ENCODE data around the gene STEAP3. TPM values are rescaled to one million over a fixed set of nuclear protein-coding genes. Genes with fewer than 3 reads are reported as not detected.

Gene STEAP3
- total RNA-seq, 1 experiment from 2014 or later, result 24.0 TPM

DNA sequence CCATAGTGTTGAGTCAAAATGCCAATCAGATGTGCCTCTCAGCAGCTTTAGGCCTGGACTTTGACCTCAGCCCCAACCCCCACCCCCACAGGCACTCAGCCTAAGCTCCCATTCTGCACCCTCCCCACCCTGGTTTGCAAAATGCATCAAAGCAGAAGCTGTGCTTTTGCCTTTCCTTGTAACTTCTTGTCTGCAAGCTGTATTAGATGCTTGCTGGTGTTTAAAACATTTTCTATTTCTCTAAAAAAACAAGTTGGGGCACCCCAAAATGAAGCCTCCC, 26.6 kb upstream of the STEAP3 start:
- ChIA-PET POLR2A (interaction anchor here (0.7 kb wide), 1 partner anchor 168 kb away, joined by 3 read pairs; no protein-coding TSS in a partner anchor), CTCF (interaction anchor here (0.8 to 2.4 kb wide), 3 partner anchors 71 to 315 kb away, joined by 3 to 13 read pairs (median 4); no protein-coding TSS in a partner anchor)
- DNase-seq (ENCODE audit: low spot score) (no peak), ATAC-seq (no peak)
- H3K4me1 Mint-ChIP-seq, result peaks cover 47% of the 10 kb centered on the region
- H3K27ac Mint-ChIP-seq, result no peak overlapping the region
- no peaks in the 10 kb centered on the region for H3K9me3 Mint-ChIP-seq
- TF ChIP-seq, protein P1, sequence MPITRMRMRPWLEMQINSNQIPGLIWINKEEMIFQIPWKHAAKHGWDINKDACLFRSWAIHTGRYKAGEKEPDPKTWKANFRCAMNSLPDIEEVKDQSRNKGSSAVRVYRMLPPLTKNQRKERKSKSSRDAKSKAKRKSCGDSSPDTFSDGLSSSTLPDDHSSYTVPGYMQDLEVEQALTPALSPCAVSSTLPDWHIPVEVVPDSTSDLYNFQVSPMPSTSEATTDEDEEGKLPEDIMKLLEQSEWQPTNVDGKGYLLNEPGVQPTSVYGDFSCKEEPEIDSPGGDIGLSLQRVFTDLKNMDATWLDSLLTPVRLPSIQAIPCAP (CRISPR knock-in tag; IDR thresholded peaks at IDR 0.05), result no peak
- TF ChIP-seq SMAD4 (CRISPR knock-in tag; IDR thresholded peaks at IDR 0.05), result no peak
- TF ChIP-seq MXD4 (CRISPR knock-in tag; IDR thresholded peaks at IDR 0.05; ENCODE audit: borderline replicate concordance), result no peak
- TF ChIP-seq OVOL2 (CRISPR knock-in tag; IDR thresholded peaks at IDR 0.05; ENCODE audit: borderline replicate concordance), result no peak
- TF ChIP-seq ZNF219 (CRISPR knock-in tag; IDR thresholded peaks at IDR 0.05; ENCODE audit: borderline replicate concordance), result no peak
- TF ChIP-seq FOXJ3 (CRISPR knock-in tag; IDR thresholded peaks at IDR 0.05; ENCODE audit: borderline replicate concordance), result no peak
- TF ChIP-seq GRHL2 (CRISPR knock-in tag; IDR thresholded peaks at IDR 0.05; ENCODE audit: insufficient replicate concordance, severe bottlenecking), result no peak
- TF ChIP-seq MYBL2 (CRISPR knock-in tag; IDR thresholded peaks at IDR 0.05), result no peak
- TF ChIP-seq, protein P2, sequence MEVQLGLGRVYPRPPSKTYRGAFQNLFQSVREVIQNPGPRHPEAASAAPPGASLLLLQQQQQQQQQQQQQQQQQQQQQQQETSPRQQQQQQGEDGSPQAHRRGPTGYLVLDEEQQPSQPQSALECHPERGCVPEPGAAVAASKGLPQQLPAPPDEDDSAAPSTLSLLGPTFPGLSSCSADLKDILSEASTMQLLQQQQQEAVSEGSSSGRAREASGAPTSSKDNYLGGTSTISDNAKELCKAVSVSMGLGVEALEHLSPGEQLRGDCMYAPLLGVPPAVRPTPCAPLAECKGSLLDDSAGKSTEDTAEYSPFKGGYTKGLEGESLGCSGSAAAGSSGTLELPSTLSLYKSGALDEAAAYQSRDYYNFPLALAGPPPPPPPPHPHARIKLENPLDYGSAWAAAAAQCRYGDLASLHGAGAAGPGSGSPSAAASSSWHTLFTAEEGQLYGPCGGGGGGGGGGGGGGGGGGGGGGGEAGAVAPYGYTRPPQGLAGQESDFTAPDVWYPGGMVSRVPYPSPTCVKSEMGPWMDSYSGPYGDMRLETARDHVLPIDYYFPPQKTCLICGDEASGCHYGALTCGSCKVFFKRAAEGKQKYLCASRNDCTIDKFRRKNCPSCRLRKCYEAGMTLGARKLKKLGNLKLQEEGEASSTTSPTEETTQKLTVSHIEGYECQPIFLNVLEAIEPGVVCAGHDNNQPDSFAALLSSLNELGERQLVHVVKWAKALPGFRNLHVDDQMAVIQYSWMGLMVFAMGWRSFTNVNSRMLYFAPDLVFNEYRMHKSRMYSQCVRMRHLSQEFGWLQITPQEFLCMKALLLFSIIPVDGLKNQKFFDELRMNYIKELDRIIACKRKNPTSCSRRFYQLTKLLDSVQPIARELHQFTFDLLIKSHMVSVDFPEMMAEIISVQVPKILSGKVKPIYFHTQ (CRISPR knock-in tag; IDR thresholded peaks at IDR 0.05), result no peak
- TF ChIP-seq, protein P3, sequence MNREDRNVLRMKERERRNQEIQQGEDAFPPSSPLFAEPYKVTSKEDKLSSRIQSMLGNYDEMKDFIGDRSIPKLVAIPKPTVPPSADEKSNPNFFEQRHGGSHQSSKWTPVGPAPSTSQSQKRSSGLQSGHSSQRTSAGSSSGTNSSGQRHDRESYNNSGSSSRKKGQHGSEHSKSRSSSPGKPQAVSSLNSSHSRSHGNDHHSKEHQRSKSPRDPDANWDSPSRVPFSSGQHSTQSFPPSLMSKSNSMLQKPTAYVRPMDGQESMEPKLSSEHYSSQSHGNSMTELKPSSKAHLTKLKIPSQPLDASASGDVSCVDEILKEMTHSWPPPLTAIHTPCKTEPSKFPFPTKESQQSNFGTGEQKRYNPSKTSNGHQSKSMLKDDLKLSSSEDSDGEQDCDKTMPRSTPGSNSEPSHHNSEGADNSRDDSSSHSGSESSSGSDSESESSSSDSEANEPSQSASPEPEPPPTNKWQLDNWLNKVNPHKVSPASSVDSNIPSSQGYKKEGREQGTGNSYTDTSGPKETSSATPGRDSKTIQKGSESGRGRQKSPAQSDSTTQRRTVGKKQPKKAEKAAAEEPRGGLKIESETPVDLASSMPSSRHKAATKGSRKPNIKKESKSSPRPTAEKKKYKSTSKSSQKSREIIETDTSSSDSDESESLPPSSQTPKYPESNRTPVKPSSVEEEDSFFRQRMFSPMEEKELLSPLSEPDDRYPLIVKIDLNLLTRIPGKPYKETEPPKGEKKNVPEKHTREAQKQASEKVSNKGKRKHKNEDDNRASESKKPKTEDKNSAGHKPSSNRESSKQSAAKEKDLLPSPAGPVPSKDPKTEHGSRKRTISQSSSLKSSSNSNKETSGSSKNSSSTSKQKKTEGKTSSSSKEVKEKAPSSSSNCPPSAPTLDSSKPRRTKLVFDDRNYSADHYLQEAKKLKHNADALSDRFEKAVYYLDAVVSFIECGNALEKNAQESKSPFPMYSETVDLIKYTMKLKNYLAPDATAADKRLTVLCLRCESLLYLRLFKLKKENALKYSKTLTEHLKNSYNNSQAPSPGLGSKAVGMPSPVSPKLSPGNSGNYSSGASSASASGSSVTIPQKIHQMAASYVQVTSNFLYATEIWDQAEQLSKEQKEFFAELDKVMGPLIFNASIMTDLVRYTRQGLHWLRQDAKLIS (CRISPR knock-in tag; IDR thresholded peaks at IDR 0.05; ENCODE audit: borderline replicate concordance), result no peak
- no peak for TF ChIP-seq ZNF121 (CRISPR knock-in tag; IDR thresholded peaks at IDR 0.05)
- TF ChIP-seq ELF4 (CRISPR knock-in tag; IDR thresholded peaks at IDR 0.05; ENCODE audit: low read depth), result no peak
- TF ChIP-seq, protein P4, sequence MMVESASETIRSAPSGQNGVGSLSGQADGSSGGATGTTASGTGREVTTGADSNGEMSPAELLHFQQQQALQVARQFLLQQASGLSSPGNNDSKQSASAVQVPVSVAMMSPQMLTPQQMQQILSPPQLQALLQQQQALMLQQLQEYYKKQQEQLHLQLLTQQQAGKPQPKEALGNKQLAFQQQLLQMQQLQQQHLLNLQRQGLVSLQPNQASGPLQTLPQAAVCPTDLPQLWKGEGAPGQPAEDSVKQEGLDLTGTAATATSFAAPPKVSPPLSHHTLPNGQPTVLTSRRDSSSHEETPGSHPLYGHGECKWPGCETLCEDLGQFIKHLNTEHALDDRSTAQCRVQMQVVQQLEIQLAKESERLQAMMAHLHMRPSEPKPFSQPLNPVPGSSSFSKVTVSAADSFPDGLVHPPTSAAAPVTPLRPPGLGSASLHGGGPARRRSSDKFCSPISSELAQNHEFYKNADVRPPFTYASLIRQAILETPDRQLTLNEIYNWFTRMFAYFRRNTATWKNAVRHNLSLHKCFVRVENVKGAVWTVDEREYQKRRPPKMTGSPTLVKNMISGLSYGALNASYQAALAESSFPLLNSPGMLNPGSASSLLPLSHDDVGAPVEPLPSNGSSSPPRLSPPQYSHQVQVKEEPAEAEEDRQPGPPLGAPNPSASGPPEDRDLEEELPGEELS (CRISPR knock-in tag; IDR thresholded peaks at IDR 0.05), result no peak
- TF ChIP-seq, protein P5, sequence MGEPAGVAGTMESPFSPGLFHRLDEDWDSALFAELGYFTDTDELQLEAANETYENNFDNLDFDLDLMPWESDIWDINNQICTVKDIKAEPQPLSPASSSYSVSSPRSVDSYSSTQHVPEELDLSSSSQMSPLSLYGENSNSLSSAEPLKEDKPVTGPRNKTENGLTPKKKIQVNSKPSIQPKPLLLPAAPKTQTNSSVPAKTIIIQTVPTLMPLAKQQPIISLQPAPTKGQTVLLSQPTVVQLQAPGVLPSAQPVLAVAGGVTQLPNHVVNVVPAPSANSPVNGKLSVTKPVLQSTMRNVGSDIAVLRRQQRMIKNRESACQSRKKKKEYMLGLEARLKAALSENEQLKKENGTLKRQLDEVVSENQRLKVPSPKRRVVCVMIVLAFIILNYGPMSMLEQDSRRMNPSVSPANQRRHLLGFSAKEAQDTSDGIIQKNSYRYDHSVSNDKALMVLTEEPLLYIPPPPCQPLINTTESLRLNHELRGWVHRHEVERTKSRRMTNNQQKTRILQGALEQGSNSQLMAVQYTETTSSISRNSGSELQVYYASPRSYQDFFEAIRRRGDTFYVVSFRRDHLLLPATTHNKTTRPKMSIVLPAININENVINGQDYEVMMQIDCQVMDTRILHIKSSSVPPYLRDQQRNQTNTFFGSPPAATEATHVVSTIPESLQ (CRISPR knock-in tag; IDR thresholded peaks at IDR 0.05), result no peak
- no peak for TF ChIP-seq ZNF232 (CRISPR knock-in tag; IDR thresholded peaks at IDR 0.05)
- TF ChIP-seq, protein P6, sequence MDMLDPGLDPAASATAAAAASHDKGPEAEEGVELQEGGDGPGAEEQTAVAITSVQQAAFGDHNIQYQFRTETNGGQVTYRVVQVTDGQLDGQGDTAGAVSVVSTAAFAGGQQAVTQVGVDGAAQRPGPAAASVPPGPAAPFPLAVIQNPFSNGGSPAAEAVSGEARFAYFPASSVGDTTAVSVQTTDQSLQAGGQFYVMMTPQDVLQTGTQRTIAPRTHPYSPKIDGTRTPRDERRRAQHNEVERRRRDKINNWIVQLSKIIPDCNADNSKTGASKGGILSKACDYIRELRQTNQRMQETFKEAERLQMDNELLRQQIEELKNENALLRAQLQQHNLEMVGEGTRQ (CRISPR knock-in tag; IDR thresholded peaks at IDR 0.05), result no peak
- TF ChIP-seq CREB1 (CRISPR knock-in tag; IDR thresholded peaks at IDR 0.05), result no peak
- peaks cover 30% of the 10 kb centered on the region for H3K27me3 Mint-ChIP-seq (ENCODE audit: low read depth)
- H3K4me3 Mint-ChIP-seq, result no peak overlapping the region
- H3K36me3 Mint-ChIP-seq, result no peaks in the 10 kb centered on the region
